H1 (cell line): ENCODE measurements around the gene TAS2R3. TPM values are rescaled to one million over a fixed set of nuclear protein-coding genes. Genes with fewer than 3 reads are reported as not detected.

Experiments used
- CTCF ChIA-PET: fragments of 300-600 bp; sonication (Branson Sonifier 250); formaldehyde crosslinking; loops from one replicate; lab custom pipeline; 2021; ENCODE audit not compliant: partially characterized antibody; lab: Charles Lee
- POLR2A ChIA-PET: fragments of 300-600 bp; sonication (Branson Sonifier 250); formaldehyde crosslinking; loops from one replicate; lab custom pipeline; 2021; ENCODE audit warnings: inconsistent platforms; ENCODE audit not compliant: partially characterized antibody; lab: Charles Lee
- DNase-seq, 2 experiments: peaks; one replicate each; pipeline versions ENCODE4 v3.0.0 to v3.0.0-alpha.2; 2010 to 2022; ENCODE audit warnings: low spot score in 2 of 2, low read depth in 1 of 2, mixed read lengths in 1 of 2
- FAIRE-seq: peaks from 2 replicates; lab custom pipeline; 2011; peaks lifted over from hg19 to GRCh38; lab: Jason Lieb, UNC
- H2AFZ ChIP-seq: 2 replicates; pipeline ENCODE4 v1.8.1; 2012; ENCODE audit warnings: low read length, inconsistent platforms
- H2AK5ac ChIP-seq: 2 replicates; pipeline ENCODE4 v1.6.1; 2013; ENCODE audit warnings: low read depth, low read length
- H2BK120ac ChIP-seq: replicated peaks from 2 replicates; pipeline ENCODE3; 2013; ENCODE audit warnings: low read depth, low read length, inconsistent platforms
- H2BK12ac ChIP-seq: 2 replicates; pipeline ENCODE4 v1.6.1; 2013; ENCODE audit warnings: low read depth, low read length
- H2BK15ac ChIP-seq: 2 replicates; pipeline ENCODE4 v1.6.1; 2013; ENCODE audit warnings: low read length
- H2BK20ac ChIP-seq: 2 replicates; pipeline ENCODE4 v1.6.1; 2013; ENCODE audit warnings: low read length
- H2BK5ac ChIP-seq: 2 replicates; pipeline ENCODE4 v1.6.1; 2013; ENCODE audit warnings: low read depth, low read length
- H3K14ac ChIP-seq: 2 replicates; pipeline ENCODE4 v1.6.1; 2013; ENCODE audit warnings: inconsistent platforms; ENCODE audit not compliant: insufficient read length
- H3K18ac ChIP-seq: 2 replicates; pipeline ENCODE4 v1.6.1; 2013; ENCODE audit warnings: low read length; ENCODE audit errors: extremely low read depth
- H3K23ac ChIP-seq: 2 replicates; pipeline ENCODE4 v1.6.1; 2013; ENCODE audit warnings: inconsistent platforms; ENCODE audit not compliant: insufficient read length
- H3K23me2 ChIP-seq: 2 replicates; pipeline ENCODE4 v1.6.1; 2013; ENCODE audit warnings: low read depth, low read length
- H3K27ac ChIP-seq: 2 replicates; pipeline ENCODE4 v1.6.1; 2011; ENCODE audit warnings: low read depth, low read length, inconsistent platforms
- H3K27me3 ChIP-seq, 4 experiments: replicated peaks in 1 of 4; 1 replicate in 1 of 4; 2 replicates in 3 of 4; pipeline versions ENCODE4 v1.6.1 to v1.8.1; 2011 to 2013; ENCODE audit warnings: low read length in 3 of 4, mild to moderate bottlenecking in 3 of 4, inconsistent platforms in 2 of 4, mixed read lengths in 2 of 4, moderate library complexity in 1 of 4; ENCODE audit not compliant: control insufficient read depth in 3 of 4, insufficient read depth in 3 of 4; ENCODE audit errors: extremely low read depth in 1 of 4
- H3K36me3 ChIP-seq, 4 experiments: 2 replicates each; pipeline versions ENCODE4 v1.6.1 to v1.8.1; 2011 to 2013; ENCODE audit warnings: mild to moderate bottlenecking in 4 of 4, low read length in 3 of 4, moderate library complexity in 2 of 4, control low read depth in 1 of 4, inconsistent platforms in 1 of 4; ENCODE audit not compliant: insufficient read depth in 4 of 4, control insufficient read depth in 2 of 4
- H3K4ac ChIP-seq: replicated peaks from 2 replicates; pipeline ENCODE3; 2013; ENCODE audit warnings: low read length, low read depth, mixed read lengths, inconsistent platforms; ENCODE audit not compliant: insufficient read length
- H3K4me1 ChIP-seq, 4 experiments: replicated peaks in 1 of 4; 1 replicate in 1 of 4; 2 replicates in 3 of 4; pipeline versions ENCODE4 v1.6.1 to v1.8.1; 2011 to 2013; ENCODE audit warnings: low read length in 3 of 4, inconsistent platforms in 2 of 4, mixed read lengths in 1 of 4; ENCODE audit not compliant: insufficient read depth in 4 of 4, control insufficient read depth in 3 of 4
- H3K4me2 ChIP-seq, 2 experiments: 2 replicates each; pipeline versions ENCODE4 v1.6.1 to v1.8.1; 2011 to 2013; ENCODE audit warnings: low read depth in 2 of 2, low read length in 2 of 2, control low read depth in 1 of 2, inconsistent platforms in 1 of 2, mild to moderate bottlenecking in 1 of 2; ENCODE audit not compliant: insufficient read depth in 1 of 2
- H3K4me3 ChIP-seq, 4 experiments: fragments of 200-600, 300-600 bp in 1 of 4; sonication (generic), shearing (Covaris generic), sonication (Bioruptor Twin) in 1 of 4; 2 replicates each; pipeline versions ENCODE4 v1.5.1 to v1.8.1; 2011 to 2016; ENCODE audit warnings: low read length in 4 of 4, low read depth in 3 of 4, control low read depth in 2 of 4, inconsistent platforms in 2 of 4, mild to moderate bottlenecking in 2 of 4, mixed read lengths in 1 of 4, moderate library complexity in 1 of 4; ENCODE audit not compliant: insufficient read depth in 2 of 4; ENCODE audit errors: extremely low read depth in 1 of 4
- H3K56ac ChIP-seq: replicated peaks from 2 replicates; pipeline ENCODE3; 2013; ENCODE audit warnings: low read depth, mild to moderate bottlenecking, mixed read lengths, low read length, inconsistent platforms; ENCODE audit not compliant: insufficient read length
- H3K79me1 ChIP-seq: 2 replicates; pipeline ENCODE4 v1.6.1; 2013; ENCODE audit warnings: low read depth, low read length, control low read depth
- H3K79me2 ChIP-seq, 2 experiments: 2 replicates each; pipeline versions ENCODE4 v1.6.1 to v1.8.1; 2012 to 2013; ENCODE audit warnings: low read length in 2 of 2, mild to moderate bottlenecking in 2 of 2, inconsistent platforms in 1 of 2; ENCODE audit not compliant: insufficient read depth in 2 of 2, control insufficient read depth in 1 of 2
- H3K9ac ChIP-seq, 4 experiments: replicated peaks in 1 of 4; 1 replicate in 1 of 4; 2 replicates in 3 of 4; pipeline versions ENCODE4 v1.6.1 to v1.8.1; 2011 to 2013; ENCODE audit warnings: low read depth in 3 of 4, low read length in 3 of 4, control low read depth in 2 of 4, mild to moderate bottlenecking in 2 of 4, moderate library complexity in 2 of 4, inconsistent platforms in 1 of 4; ENCODE audit errors: extremely low read depth in 1 of 4
- H3K9me3 ChIP-seq, 2 experiments: 2 replicates each; pipeline versions ENCODE4 v1.6.1 to v1.8.1; 2012 to 2013; ENCODE audit warnings: mild to moderate bottlenecking in 2 of 2, moderate library complexity in 2 of 2, control low read depth in 1 of 2, inconsistent platforms in 1 of 2, low read depth in 1 of 2, low read length in 1 of 2, mixed read lengths in 1 of 2; ENCODE audit not compliant: insufficient read depth in 2 of 2
- H4K20me1 ChIP-seq, 2 experiments: replicated peaks in 1 of 2; 2 replicates each; pipeline versions ENCODE3 to v1.8.1; 2011 to 2013; ENCODE audit warnings: inconsistent platforms in 2 of 2, low read length in 2 of 2, mild to moderate bottlenecking in 1 of 2; ENCODE audit not compliant: insufficient read depth in 2 of 2, control insufficient read depth in 1 of 2
- H4K5ac ChIP-seq: 2 replicates; pipeline ENCODE4 v1.6.1; 2013; ENCODE audit warnings: low read length, low read depth, mixed read lengths, inconsistent platforms; ENCODE audit not compliant: insufficient read length
- H4K8ac ChIP-seq: 2 replicates; pipeline ENCODE4 v1.8.0; 2013; ENCODE audit warnings: mild to moderate bottlenecking, moderate library complexity, low read length, inconsistent platforms; ENCODE audit not compliant: insufficient read depth; ENCODE audit errors: extremely low read depth
- H4K91ac ChIP-seq: replicated peaks from 2 replicates; pipeline ENCODE3; 2013; ENCODE audit warnings: low read length, mixed read lengths, inconsistent platforms; ENCODE audit not compliant: insufficient read length
- BACH1 ChIP-seq: IDR thresholded peaks from 2 replicates; pipeline ENCODE4 v1.6.1; 2012; ENCODE audit warnings: low read length, improper control_type of control experiment
- BCL11A ChIP-seq, 2 experiments: IDR thresholded peaks; one replicate each; pipeline ENCODE4 v1.6.1; 2011; ENCODE audit warnings: low read depth in 2 of 2, low read length in 2 of 2, mild to moderate bottlenecking in 2 of 2
- CEBPB ChIP-seq: IDR thresholded peaks from 2 replicates; pipeline ENCODE4 v1.6.1; 2012; ENCODE audit warnings: low read depth, low read length
- CHD1 ChIP-seq: IDR thresholded peaks from 2 replicates; pipeline ENCODE4 v1.6.1; 2012; ENCODE audit warnings: low read depth, low read length, improper control_type of control experiment
- EZH2 ChIP-seq: fragments of 200-600 bp; sonication (generic); IDR thresholded peaks from 2 replicates; pipeline ENCODE4 v1.7.1; 2012; ENCODE audit warnings: low read depth, mild to moderate bottlenecking, moderate library complexity, low read length, inconsistent platforms; ENCODE audit not compliant: severe bottlenecking
- HDAC2 ChIP-seq, 2 experiments: fragments of 300-600 bp in 1 of 2; sonication (generic) in 1 of 2; IDR thresholded peaks; 2 replicates each; pipeline ENCODE4 v1.6.1; 2011 to 2012; ENCODE audit warnings: low read depth in 2 of 2, low read length in 2 of 2, mild to moderate bottlenecking in 2 of 2, moderate library complexity in 2 of 2, borderline replicate concordance in 1 of 2, inconsistent platforms in 1 of 2
- KDM4A ChIP-seq: IDR thresholded peaks from one replicate; pipeline ENCODE4 v1.7.1; 2012; ENCODE audit warnings: low read depth, mild to moderate bottlenecking, moderate library complexity, low read length, inconsistent platforms; ENCODE audit not compliant: severe bottlenecking
- POLR2AphosphoS5 ChIP-seq: IDR thresholded peaks from 2 replicates; pipeline ENCODE4 v1.6.1; 2011; ENCODE audit warnings: low read depth, low read length
- POU5F1 ChIP-seq: IDR thresholded peaks from 2 replicates; pipeline ENCODE4 v1.6.1; 2011; ENCODE audit warnings: low read depth, mild to moderate bottlenecking, low read length, moderate library complexity
- RAD21 ChIP-seq, 2 experiments: IDR thresholded peaks in 1 of 2; conservative IDR thresholded peaks in 1 of 2; 2 replicates each; pipeline ENCODE4 v1.6.1; 2011; ENCODE audit warnings: low read depth in 2 of 2, low read length in 2 of 2, improper control_type of control experiment in 1 of 2, inconsistent platforms in 1 of 2, mild to moderate bottlenecking in 1 of 2, moderate library complexity in 1 of 2
- RNF2 ChIP-seq: fragments of 200-900, 300-1000 bp; sonication (generic); IDR thresholded peaks from 2 replicates; pipeline ENCODE4 v1.7.1; 2016; ENCODE audit warnings: borderline replicate concordance, low read depth, mild to moderate bottlenecking, antibody characterized with exemption, low read length; ENCODE audit not compliant: poor library complexity, severe bottlenecking; ENCODE audit errors: missing control alignments
- YY1 ChIP-seq: IDR thresholded peaks from 2 replicates; pipeline ENCODE4 v1.6.1; 2011; ENCODE audit warnings: low read depth, mild to moderate bottlenecking, low read length
- whole genome bisulfite sequencing, 2 experiments: shearing (Covaris generic) in 1 of 2; methylation state at CpG; one replicate each; pipeline versions ENCODE4 v1.1.6 to v1.1.7; 2013 to 2015; ENCODE audit warnings: low lambda C conversion rate in 2 of 2, mixed read lengths in 2 of 2, inconsistent platforms in 1 of 2, low coverage in 1 of 2, missing lambda C conversion rate in 1 of 2; ENCODE audit not compliant: insufficient replicate concordance in 2 of 2, insufficient coverage in 1 of 2, insufficient read length in 1 of 2; ENCODE audit errors: extremely low coverage in 1 of 2, missing lambda C conversion rate in 1 of 2; 5-methylcytosine and 5-hydroxymethylcytosine counted together
- polyA plus RNA-seq, 7 experiments: library from polyadenylated mRNA; depleted of rRNA in 3 of 7; stranded (reverse) in 5 of 7; unstranded in 2 of 7; fragments of >200 nt in 5 of 7; fragments of 200-250 nt in 2 of 7; gene quantifications; 1 replicate in 5 of 7; 2 replicates in 1 of 7; 4 replicates in 1 of 7; pipeline versions ENCODE4 v1.2.1 to v1.2.3, GENCODE V29; 2011 to 2013; ENCODE audit warnings: missing spikeins in 2 of 7, mixed read lengths in 2 of 7
- total RNA-seq: library from RNA; stranded (reverse); fragmentation: NEBNext Ultra II Directional; extraction: Animal tissue kit (Norgen Biotek cat#: 25700); gene quantifications from 2 replicates; pipeline ENCODE4 v1.2.1, GENCODE V29; 2021
- TF ChIP-seq, protein P1 (sequence below): IDR thresholded peaks from 2 replicates; pipeline ENCODE4 v1.6.1; 2011; ENCODE audit warnings: low read length, improper control_type of control experiment

Gene TAS2R3
- total and polyA plus RNA-seq, 2 of the 8 experiments (the other 6 are each of a cell fraction or from before 2014, with no cell fraction given), result 0.48 to 0.99 TPM

DNA sequence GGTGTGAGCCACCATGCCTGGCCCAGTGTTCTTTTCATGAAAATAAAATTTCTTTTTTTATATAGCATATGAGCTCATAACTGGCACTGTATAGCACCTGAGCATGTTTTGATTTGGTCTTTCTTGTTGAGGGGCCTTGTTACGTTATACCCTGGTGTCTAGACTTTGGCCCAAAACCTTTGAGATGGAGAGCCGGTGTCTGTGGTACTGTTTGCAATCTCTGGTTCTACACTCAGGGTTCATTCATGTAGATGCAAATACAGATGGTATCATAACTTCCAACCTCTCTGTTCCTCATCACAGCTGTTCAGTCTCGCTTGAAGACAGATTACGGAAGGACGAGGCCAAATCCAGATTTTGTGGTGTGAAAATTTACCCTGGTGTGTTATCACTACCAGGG, 26.0 kb downstream of the TAS2R3 start, which contains the start of gene TAS2R5:
Gene TAS2R5 (plus strand): TSS at position 301 of the 400 bp plus-strand sequence. CDS start 145 bp downstream, outside the sequence.
- CTCF ChIA-PET, result interaction anchor here (0.6 to 1.9 kb wide), 4 partner anchors 22 to 135 kb away, joined by 3 to 4 read pairs (median 3); no protein-coding TSS in a partner anchor
- Histone ChIP-seq H3K56ac (no peak within 1 kb of the TSS), H3K9ac (no peak within 1 kb of the TSS), H3K4ac (no peak within 1 kb of the TSS), H3K4me3 (no peak within 1 kb of the TSS), H2AFZ (no peak within 1 kb of the TSS), H4K20me1 (peaks cover 2% of the 10 kb centered on the region in 2 experiments), H3K79me2 (no peaks in the 10 kb centered on the region), H2BK120ac (no peak within 1 kb of the TSS), H2BK12ac (no peak within 1 kb of the TSS), H3K23ac (no peak within 1 kb of the TSS), H3K4me2 (no peak within 1 kb of the TSS), H4K5ac (no peak within 1 kb of the TSS), H2BK15ac (no peak within 1 kb of the TSS), H3K9me3 (no peaks in the 10 kb centered on the region), H4K91ac (no peak within 1 kb of the TSS), H3K36me3 (peaks cover 0 to 20% (median 6%) of the 10 kb centered on the region in 4 experiments; a peak in 3 of 8 replicates), H3K27me3 (no peaks in the 10 kb centered on the region), H4K8ac (no peak within 1 kb of the TSS), H3K18ac (no peak within 1 kb of the TSS), H2AK5ac (no peak within 1 kb of the TSS), H3K4me1 (no peaks in the 10 kb centered on the region), H3K27ac (no peak within 1 kb of the TSS), H2BK20ac (no peak within 1 kb of the TSS), H3K79me1 (no peaks in the 10 kb centered on the region), H3K14ac (no peak within 1 kb of the TSS), H3K23me2 (no peaks in the 10 kb centered on the region), H2BK5ac (no peak within 1 kb of the TSS)
- 96% methylated on average over 5 of the region's 5 CpGs; no CpG with 5 or more reads in 1 of the 2 experiments for WGBS, 2 experiments
- POLR2A ChIA-PET, result no interaction called here
- FAIRE-seq (no peak), DNase-seq (no peak)
- TF ChIP-seq BCL11A (IDR thresholded peaks at IDR 0.05; ENCODE audit: low read depth in 2 of 2, low read length in 2 of 2) (no peak), CHD1 (no peak), BACH1 (no peak), KDM4A (no peak), POU5F1 (no peak), RNF2 (no peak), POLR2AphosphoS5 (no peak), HDAC2 (IDR thresholded peaks at IDR 0.05; ENCODE audit: borderline replicate concordance in 1 of 2, low read depth in 2 of 2, low read length in 2 of 2) (no peak), CEBPB (no peak), EZH2 (no peak), RAD21 (IDR thresholded peaks at IDR 0.05 in 1 of 2, conservative IDR thresholded peaks at IDR 0.05 in 1 of 2; ENCODE audit: low read depth in 2 of 2, low read length in 2 of 2) (no peak), YY1 (no peak)
- TF ChIP-seq, protein P1, sequence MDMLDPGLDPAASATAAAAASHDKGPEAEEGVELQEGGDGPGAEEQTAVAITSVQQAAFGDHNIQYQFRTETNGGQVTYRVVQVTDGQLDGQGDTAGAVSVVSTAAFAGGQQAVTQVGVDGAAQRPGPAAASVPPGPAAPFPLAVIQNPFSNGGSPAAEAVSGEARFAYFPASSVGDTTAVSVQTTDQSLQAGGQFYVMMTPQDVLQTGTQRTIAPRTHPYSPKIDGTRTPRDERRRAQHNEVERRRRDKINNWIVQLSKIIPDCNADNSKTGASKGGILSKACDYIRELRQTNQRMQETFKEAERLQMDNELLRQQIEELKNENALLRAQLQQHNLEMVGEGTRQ, result no peak
